NT2/D1 (cell line): ENCODE results near the gene CNTFR.

Source experiments
- SUZ12 ChIP-seq: IDR thresholded peaks from 2 replicates; pipeline ENCODE4 v1.6.1; 2011; ENCODE audit not compliant: insufficient read length, insufficient read depth; ENCODE audit errors: extremely low read depth
- YY1 ChIP-seq: IDR thresholded peaks from 2 replicates; pipeline ENCODE4 v1.6.1; 2011; ENCODE audit not compliant: insufficient read length, insufficient read depth
- ZNF274 ChIP-seq: IDR thresholded peaks from 2 replicates; pipeline ENCODE4 v1.6.1; 2011; ENCODE audit warnings: mild to moderate bottlenecking, low read depth, low read length

DNA sequence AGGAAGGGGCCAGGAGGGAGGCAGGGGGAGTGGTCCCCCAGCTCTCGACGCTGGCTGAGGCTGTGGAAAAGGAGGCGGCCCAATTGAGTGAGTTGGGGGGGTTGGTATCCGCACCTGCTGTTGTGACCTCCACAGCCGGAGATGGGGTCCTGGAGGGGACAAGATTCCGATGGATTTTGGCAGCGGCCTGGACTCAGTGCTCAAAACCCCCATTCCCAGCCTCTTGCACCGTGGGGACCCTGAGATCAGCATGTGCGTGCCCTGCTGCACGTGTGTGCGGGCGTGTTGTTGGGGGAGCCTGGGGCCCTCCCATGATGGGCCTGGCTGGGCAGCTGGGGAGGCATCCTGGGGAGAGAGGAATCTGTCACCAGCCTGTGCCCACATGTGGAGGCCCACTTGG is 15.0 kb downstream of the CNTFR start:
- TF ChIP-seq ZNF274 (no peak), YY1 (no peak), SUZ12 (no peak)
